ENCODE measurements around the gene DAPL1.

DAPL1 gene

GRCh38 chr2:158778243-158778642, 16.9 kb upstream of the DAPL1 start:
- DNase-seq = no peak

- DNase-seq = no peak
Observed at GRCh38 chr2:158779621-158780020, 15.5 kb upstream of the DAPL1 start.

GRCh38 chr2:158781353-158781961, 13.7 kb upstream of the DAPL1 start:
- no peak for DNase-seq

GRCh38 chr2:158782136-158782535, 13.0 kb upstream of the DAPL1 start:
- DNase-seq = no peak

GRCh38 chr2:158782616-158783015, 12.5 kb upstream of the DAPL1 start:
- DNase-seq = no peak

GRCh38 chr2:158783923-158784322, 11.2 kb upstream of the DAPL1 start:
- DNase-seq = no peak

- no peak for DNase-seq
Observed at GRCh38 chr2:158786897-158787296, 8.2 kb upstream of the DAPL1 start.

GRCh38 chr2:158788951-158789350, 6.2 kb upstream of the DAPL1 start:
- DNase-seq = no peak

- DNase-seq = peak; percentile 51
Observed at GRCh38 chr2:158796652-158797051, 1.5 kb downstream of the DAPL1 start.

GRCh38 chr2:158797963-158798700, 3.0 kb downstream of the DAPL1 start:
- DNase-seq = peak; percentile 50

- no peak for DNase-seq
Observed at GRCh38 chr2:158799181-158799580, 4.1 kb downstream of the DAPL1 start.

GRCh38 chr2:158803506-158803905, 8.4 kb downstream of the DAPL1 start:
- no peak for DNase-seq

GRCh38 chr2:158805255-158805654, 10.1 kb downstream of the DAPL1 start:
- DNase-seq = no peak

- no peak for DNase-seq
Observed at GRCh38 chr2:158805936-158806335, 10.8 kb downstream of the DAPL1 start.

- no peak for DNase-seq
Observed at GRCh38 chr2:158806941-158807340, 11.8 kb downstream of the DAPL1 start.

- DNase-seq = no peak
Observed at GRCh38 chr2:158808426-158808825, 13.3 kb downstream of the DAPL1 start.

- DNase-seq = no peak
Observed at GRCh38 chr2:158809816-158810215, 14.7 kb downstream of the DAPL1 start.

GRCh38 chr2:158810731-158811460, 15.8 kb downstream of the DAPL1 start:
- DNase-seq = no peak

- DNase-seq = no peak
Observed at GRCh38 chr2:158815166-158815565, 20.0 kb downstream of the DAPL1 start.

GRCh38 chr2:158815658-158816057, 20.5 kb downstream of the DAPL1 start:
- DNase-seq = peak; percentile 86

- no peak for DNase-seq
Observed at GRCh38 chr2:158817588-158817987, 22.5 kb downstream of the DAPL1 start.

- DNase-seq = no peak
Observed at GRCh38 chr2:158818511-158818910, 23.4 kb downstream of the DAPL1 start.

GRCh38 chr2:158822193-158822592, 27.1 kb downstream of the DAPL1 start:
- no peak for DNase-seq

All from DMS79 treated with DMSO at 0.1 percent for 48 hours (cell line).